ACC112 (cell line): ENCODE results near the gene PPT1.
"Not testable (repeated sequence)": the region's sequence is repeated elsewhere in the genome, so short reads cannot be mapped to it uniquely, and the experiment has no call there.

Experiments used
- H2AFZ ChIP-seq: fragments of 200-600 bp; sonication (generic); one replicate; pipeline ENCODE4 v1.6.0; 2017; ENCODE audit warnings: antibody characterized with exemption, low read length; ENCODE audit not compliant: unreplicated experiment
- H3K27ac ChIP-seq: fragments of 200-600 bp; sonication (generic); 2 replicates; pipeline ENCODE4 v1.5.1; 2014; ENCODE audit warnings: low read depth, mild to moderate bottlenecking, antibody characterized with exemption, low read length, moderate library complexity
- H3K27me3 ChIP-seq: fragments of 200-600 bp; sonication (generic); 2 replicates; pipeline ENCODE4 v1.6.1; 2014; ENCODE audit warnings: mild to moderate bottlenecking, antibody characterized with exemption, low read length, moderate library complexity, mixed read lengths; ENCODE audit not compliant: insufficient read depth
- H3K36me3 ChIP-seq: fragments of 200-600 bp; sonication (generic); 2 replicates; pipeline ENCODE4 v1.6.1; 2016; ENCODE audit warnings: mild to moderate bottlenecking, antibody characterized with exemption, low read length, moderate library complexity, mixed read lengths; ENCODE audit not compliant: insufficient read depth
- H3K4me1 ChIP-seq: fragments of 200-600 bp; sonication (generic); one replicate; pipeline ENCODE4 v1.6.1; 2016; ENCODE audit warnings: low read length, mixed read lengths; ENCODE audit not compliant: insufficient read depth, unreplicated experiment, control insufficient read depth
- H3K4me3 ChIP-seq: fragments of 200-600 bp; sonication (generic); 2 replicates; pipeline ENCODE4 v1.5.1; 2014; ENCODE audit warnings: mild to moderate bottlenecking, low read depth, low read length
- H3K79me2 ChIP-seq: fragments of 200-600 bp; sonication (generic); one replicate; pipeline ENCODE4 v1.6.0; 2016; ENCODE audit warnings: low read length; ENCODE audit not compliant: control insufficient read depth, unreplicated experiment, insufficient read depth

Gene PPT1

GRCh38 chr1:40041466-40041838 lies 55.6 kb downstream of the PPT1 start:
- Histone ChIP-seq H3K27ac (peak overlapping the region; percentile 52; the same call in 1 of the 2 replicates), H3K27me3 (no peaks in the 10 kb centered on the region), H3K4me3 (peak overlapping the region; percentile 90), H3K79me2 (peaks cover 58% of the 10 kb centered on the region), H3K4me1 (peaks cover 54% of the 10 kb centered on the region), H3K36me3 (peaks cover 10% of the 10 kb centered on the region; the same call in 1 of the 2 replicates), H2AFZ (no peak overlapping the region)

DNA sequence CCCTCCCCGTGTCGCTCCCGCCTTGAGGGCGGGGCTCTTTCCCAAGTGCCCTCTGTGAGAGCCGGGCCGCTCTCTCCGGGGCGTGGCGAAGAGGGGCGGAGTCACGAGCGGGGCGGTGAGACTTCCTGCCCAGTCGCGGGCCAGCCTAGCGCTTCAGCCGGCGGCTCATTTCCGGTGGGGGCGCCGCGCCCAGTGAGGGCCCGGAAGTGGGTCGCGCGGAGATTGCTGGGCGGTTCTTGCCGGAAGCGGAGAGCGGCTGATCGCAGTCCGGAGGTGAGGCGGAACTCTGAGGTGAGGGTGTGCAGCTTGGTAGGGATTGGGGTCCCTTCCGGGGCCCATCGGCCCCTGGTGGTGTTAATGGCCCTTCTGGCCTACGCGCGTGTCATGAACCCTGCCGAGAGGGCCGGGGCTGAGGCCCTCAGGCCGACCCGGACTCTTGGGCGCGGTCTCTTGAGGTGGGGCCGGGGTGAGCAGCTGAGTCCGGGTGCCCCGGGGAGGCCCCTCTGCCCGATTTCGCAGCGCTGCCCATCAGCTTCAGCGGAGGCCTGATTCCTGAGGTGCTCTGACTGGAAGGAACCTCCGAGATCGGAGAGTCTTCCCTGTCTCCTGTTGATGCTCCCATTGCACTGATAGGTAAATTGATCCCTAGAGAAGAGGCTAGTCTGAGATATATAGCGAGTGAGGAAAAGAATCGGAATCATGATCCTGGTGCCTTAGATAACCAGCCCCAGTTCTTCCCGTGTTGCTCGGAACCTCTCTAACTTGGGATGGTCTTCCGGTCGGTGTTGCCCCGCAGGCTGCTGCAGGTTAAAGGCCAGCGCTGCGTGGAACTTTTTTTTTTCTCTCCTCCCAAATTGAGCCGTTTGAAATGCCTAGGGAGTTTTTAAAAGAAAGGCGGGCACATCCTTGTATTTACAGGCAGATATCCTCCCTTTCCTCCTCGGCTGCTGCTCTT lies 56.3 kb downstream of the PPT1 start, which contains the start of gene CAP1:
Gene CAP1 (plus strand): TSS at position 219 of the 955 bp plus-strand sequence. CDS start 18,618 bp downstream, outside the sequence.
- H3K4me1 ChIP-seq: peaks cover 58% of the 10 kb centered on the region
- H3K27ac ChIP-seq: peak within 1 kb of the TSS; percentile 95
- H3K4me3 ChIP-seq: peak within 1 kb of the TSS; percentile 90
- H2AFZ ChIP-seq: peak within 1 kb of the TSS; percentile 64
- peaks cover 6% of the 10 kb centered on the region; the same call in 1 of the 2 replicates for H3K36me3 ChIP-seq
- no peaks in the 10 kb centered on the region for H3K27me3 ChIP-seq
- H3K79me2 ChIP-seq: peaks cover 51% of the 10 kb centered on the region

DNA sequence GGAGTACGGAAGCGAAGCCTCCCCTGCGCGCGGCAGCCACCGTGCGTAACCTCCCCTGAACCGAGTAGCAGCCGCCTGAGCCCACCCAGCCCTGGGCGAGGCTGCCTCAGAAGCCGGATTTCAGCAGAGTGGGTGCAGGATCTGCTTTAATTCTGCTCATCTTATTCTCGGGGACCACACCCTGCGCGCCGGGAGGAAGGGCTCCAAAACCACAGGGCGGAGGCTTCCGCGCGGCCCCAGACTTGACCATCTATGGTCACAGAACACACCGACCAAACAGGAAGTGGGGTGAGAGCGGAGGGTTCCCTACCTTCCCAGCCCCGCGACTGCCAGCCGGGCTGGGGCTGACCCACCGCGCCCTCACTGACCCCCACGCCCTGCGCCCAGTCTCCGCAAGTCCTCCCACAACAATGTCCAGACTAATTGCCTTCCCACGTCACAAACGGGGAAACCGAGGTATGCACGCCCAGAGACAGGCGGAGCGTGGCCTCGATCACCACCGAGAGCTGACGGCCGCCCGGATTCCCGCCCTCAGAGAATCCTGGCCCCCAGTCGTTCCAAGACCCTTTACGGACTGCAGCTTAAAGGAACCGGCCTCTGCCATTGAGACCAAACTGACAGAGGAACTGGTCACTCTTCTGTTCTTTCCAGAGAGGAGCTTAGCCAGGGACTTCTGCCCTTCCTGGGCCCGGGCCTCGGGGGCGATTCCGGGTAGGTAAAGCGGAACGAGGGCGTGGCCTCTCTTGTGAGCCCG lies 57.1 kb downstream of the PPT1 start:
- Histone ChIP-seq H3K4me1 (peaks cover 50% of the 10 kb centered on the region), H3K27ac (peak overlapping the region; percentile 95), H3K27me3 (no peaks in the 10 kb centered on the region), H3K4me3 (peak overlapping the region; percentile 90), H2AFZ (peak overlapping the region; percentile 64), H3K36me3 (peaks cover 4% of the 10 kb centered on the region; the same call in 1 of the 2 replicates), H3K79me2 (peaks cover 42% of the 10 kb centered on the region)

DNA sequence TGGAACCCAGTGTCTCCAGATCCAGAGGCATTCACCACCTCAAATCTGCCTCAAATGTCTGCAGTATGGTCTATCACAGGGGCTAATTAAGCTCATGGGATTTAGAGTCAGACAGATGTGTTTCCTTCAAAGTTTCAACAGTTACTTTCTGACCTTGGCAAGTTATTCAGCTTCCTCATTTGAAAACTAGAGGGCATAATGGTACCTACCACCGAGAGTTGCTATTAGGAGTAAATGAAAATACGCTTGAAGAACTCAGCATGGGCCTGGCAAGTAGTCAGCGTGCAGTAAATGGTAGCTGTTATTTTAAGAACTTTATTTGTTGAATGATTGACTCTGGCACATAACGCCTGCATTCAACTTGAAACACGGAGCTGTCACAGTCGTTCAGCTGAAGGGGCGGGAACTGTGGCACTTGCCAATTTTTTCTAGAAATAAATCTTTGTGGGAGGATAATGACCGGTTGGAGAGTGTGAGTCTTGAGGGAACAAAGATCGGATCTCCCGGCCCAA lies 57.8 kb downstream of the PPT1 start:
- Histone ChIP-seq H3K27me3 (no peaks in the 10 kb centered on the region), H3K4me3 (peak overlapping the region; percentile 90), H3K27ac (peak overlapping the region; percentile 95), H3K36me3 (peaks cover 3% of the 10 kb centered on the region; the same call in 1 of the 2 replicates), H3K79me2 (peaks cover 38% of the 10 kb centered on the region), H3K4me1 (peaks cover 46% of the 10 kb centered on the region), H2AFZ (peak overlapping the region; percentile 27)

GRCh38 chr1:40038697-40039096 lies 58.4 kb downstream of the PPT1 start:
- H3K4me3 ChIP-seq: no peak overlapping the region; the same call in 1 of the 2 replicates

GRCh38 chr1:40037254-40037653 lies 59.8 kb downstream of the PPT1 start:
- H3K4me1 ChIP-seq: peaks cover 28% of the 10 kb centered on the region
- H3K27ac ChIP-seq: 0 out of 2 replicates have a peak overlapping the region, but pooled peaks have one; percentile 50
- peaks cover 17% of the 10 kb centered on the region for H3K79me2 ChIP-seq
- H3K27me3 ChIP-seq, H3K4me3 ChIP-seq, H2AFZ ChIP-seq, H3K36me3 ChIP-seq: not testable (repeated sequence)

More at GRCh38 chr1:40038697-40039096, 58.4 kb downstream of the PPT1 start:
- peaks cover 32% of the 10 kb centered on the region for H3K79me2 ChIP-seq
- H3K27me3 ChIP-seq: no peaks in the 10 kb centered on the region
- peak overlapping the region; percentile 95 for H3K27ac ChIP-seq
- H2AFZ ChIP-seq: no peak overlapping the region
- peaks cover 40% of the 10 kb centered on the region for H3K4me1 ChIP-seq
- no peaks in the 10 kb centered on the region for H3K36me3 ChIP-seq

DNA sequence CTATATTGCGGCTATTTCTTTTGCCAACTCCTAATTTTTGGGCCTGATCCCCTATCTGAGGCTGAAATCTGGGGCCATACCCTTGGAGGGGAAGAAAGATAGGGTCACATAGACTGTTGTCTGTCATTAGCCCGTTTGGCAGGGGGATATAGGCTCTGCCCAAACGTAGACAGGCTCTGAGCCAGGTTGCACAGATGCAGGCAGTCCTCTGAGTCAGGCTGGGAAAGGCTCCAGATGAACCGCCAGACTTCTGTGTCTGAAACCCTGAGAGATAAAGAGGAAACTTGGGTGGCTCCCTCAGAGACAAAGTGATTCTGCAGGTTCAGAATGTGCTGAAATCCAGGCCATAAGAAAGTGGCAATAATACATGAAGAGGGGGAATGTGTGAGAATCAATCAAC lies 60.5 kb downstream of the PPT1 start:
- H2AFZ ChIP-seq: peak overlapping the region; percentile 67
- peaks cover 10% of the 10 kb centered on the region for H3K79me2 ChIP-seq
- H3K27ac ChIP-seq: peak overlapping the region; percentile 50; the same call in 1 of the 2 replicates
- no peaks in the 10 kb centered on the region for H3K36me3 ChIP-seq
- H3K4me3 ChIP-seq: no peak overlapping the region
- peaks cover 24% of the 10 kb centered on the region for H3K4me1 ChIP-seq
- H3K27me3 ChIP-seq: no peaks in the 10 kb centered on the region

GRCh38 chr1:40034869-40035268 lies 62.2 kb downstream of the PPT1 start:
- no peak overlapping the region for H2AFZ ChIP-seq
- no peaks in the 10 kb centered on the region for H3K36me3 ChIP-seq
- peaks cover 24% of the 10 kb centered on the region for H3K4me1 ChIP-seq
- H3K27ac ChIP-seq: no peak overlapping the region
- H3K4me3 ChIP-seq: no peak overlapping the region
- no peaks in the 10 kb centered on the region for H3K79me2 ChIP-seq
- no peaks in the 10 kb centered on the region for H3K27me3 ChIP-seq

DNA sequence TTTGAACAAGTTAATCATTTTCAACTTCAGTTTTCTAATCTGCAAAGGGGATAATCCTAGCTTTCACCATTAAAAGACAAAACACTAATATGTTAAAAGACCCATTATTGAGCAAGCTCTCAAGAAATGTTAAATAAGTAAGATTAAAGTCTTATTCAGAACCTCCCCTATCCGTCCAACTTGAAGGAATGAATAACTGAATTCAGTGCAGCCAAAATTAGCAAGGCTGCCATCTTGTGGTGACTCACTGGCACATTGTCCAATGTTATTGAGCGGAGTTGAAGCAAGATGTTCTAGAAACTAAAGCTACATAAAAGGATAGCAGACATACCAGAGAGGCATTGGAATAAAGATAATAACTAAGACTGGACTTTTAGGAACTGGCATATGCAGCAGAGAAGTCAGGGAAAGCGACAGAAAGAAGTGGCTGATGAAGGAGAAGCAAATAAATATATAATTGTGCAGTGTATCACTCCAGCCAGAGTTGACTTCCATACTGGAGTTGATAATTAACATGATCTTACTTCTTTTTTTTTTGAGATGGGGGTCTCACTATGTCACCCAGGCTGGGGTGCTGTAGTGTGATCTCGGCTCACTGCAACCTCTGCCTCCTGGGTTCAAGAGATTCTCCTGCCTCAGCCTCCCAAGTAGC lies 64.7 kb downstream of the PPT1 start:
- Histone ChIP-seq H3K4me3 (no peak overlapping the region), H3K27ac (no peak overlapping the region), H3K4me1 (peaks cover 16% of the 10 kb centered on the region), H3K27me3 (no peaks in the 10 kb centered on the region), H3K36me3 (no peaks in the 10 kb centered on the region), H3K79me2 (no peaks in the 10 kb centered on the region), H2AFZ (peak overlapping the region; percentile 61)
